Neuronal stem cell (in vitro differentiated cells): Measurements from ENCODE around the gene PLD1.

Source experiments
- DNase-seq: peaks from one replicate; pipeline ENCODE4 v3.0.0-alpha.2; 2013; ENCODE audit warnings: low spot score
- H2AFZ ChIP-seq: one replicate; pipeline ENCODE4 v1.6.1; 2013; ENCODE audit warnings: mild to moderate bottlenecking, low read length, inconsistent platforms
- H2AK5ac ChIP-seq: 2 replicates; pipeline ENCODE4 v1.6.1; 2013; ENCODE audit warnings: low read depth, mild to moderate bottlenecking, inconsistent platforms, low read length, moderate library complexity, mixed read lengths
- H2BK120ac ChIP-seq: 2 replicates; pipeline ENCODE4 v1.6.1; 2013; ENCODE audit warnings: low read depth, mild to moderate bottlenecking, inconsistent platforms, low read length, moderate library complexity, mixed read lengths
- H2BK12ac ChIP-seq: one replicate; pipeline ENCODE4 v1.6.1; 2013; ENCODE audit warnings: low read length, inconsistent platforms
- H2BK15ac ChIP-seq: 2 replicates; pipeline ENCODE4 v1.6.1; 2013; ENCODE audit warnings: mild to moderate bottlenecking, low read length, inconsistent platforms, mixed read lengths
- H2BK5ac ChIP-seq: one replicate; pipeline ENCODE4 v1.6.1; 2013; ENCODE audit warnings: inconsistent platforms, mild to moderate bottlenecking, low read length, moderate library complexity
- H3K14ac ChIP-seq: one replicate; pipeline ENCODE4 v1.6.1; 2013; ENCODE audit warnings: low read length, inconsistent platforms
- H3K18ac ChIP-seq: 2 replicates; pipeline ENCODE4 v1.6.1; 2013; ENCODE audit warnings: low read length, inconsistent platforms
- H3K23ac ChIP-seq: 2 replicates; pipeline ENCODE4 v1.6.1; 2013; ENCODE audit warnings: low read depth, mild to moderate bottlenecking, mixed read lengths, low read length, inconsistent platforms; ENCODE audit not compliant: poor library complexity
- H3K27ac ChIP-seq: replicated peaks from 3 replicates; pipeline ENCODE4 v1.5.1; 2013; ENCODE audit warnings: low read length, inconsistent platforms
- H3K27me3 ChIP-seq, 3 experiments: 2 replicates each; pipeline ENCODE4 v1.6.1; 2013; ENCODE audit warnings: low read length in 3 of 3, mild to moderate bottlenecking in 2 of 3, inconsistent platforms in 1 of 3, low read depth in 1 of 3, mixed read lengths in 1 of 3, moderate library complexity in 1 of 3; ENCODE audit not compliant: control insufficient read depth in 3 of 3, insufficient read depth in 3 of 3
- H3K36me3 ChIP-seq, 2 donors: replicated peaks in 1 of 2; 2 replicates each; pipeline ENCODE4 v1.6.1; 2013; ENCODE audit warnings: low read length in 2 of 2; ENCODE audit not compliant: control insufficient read depth in 2 of 2, insufficient read depth in 2 of 2
- H3K4ac ChIP-seq: 2 replicates; pipeline ENCODE4 v1.6.1; 2013; ENCODE audit warnings: inconsistent platforms, mild to moderate bottlenecking, low read length, moderate library complexity
- H3K4me1 ChIP-seq, 2 donors: 1 replicate in 1 of 2; 2 replicates in 1 of 2; pipeline ENCODE4 v1.6.1; 2013; ENCODE audit warnings: low read length in 2 of 2, low read depth in 1 of 2; ENCODE audit not compliant: control insufficient read depth in 2 of 2, insufficient read depth in 1 of 2
- H3K4me2 ChIP-seq: one replicate; pipeline ENCODE4 v1.6.1; 2013; ENCODE audit warnings: mild to moderate bottlenecking, low read length, inconsistent platforms; ENCODE audit not compliant: insufficient read depth, poor library complexity, severe bottlenecking
- H3K4me3 ChIP-seq, 2 donors: 2 replicates each; pipeline ENCODE4 v1.5.1; 2013; ENCODE audit warnings: low read length in 2 of 2, mild to moderate bottlenecking in 2 of 2, inconsistent platforms in 1 of 2, moderate library complexity in 1 of 2
- H3K79me1 ChIP-seq: one replicate; pipeline ENCODE4 v1.6.1; 2013; ENCODE audit warnings: low read depth, mild to moderate bottlenecking, inconsistent platforms, low read length, moderate library complexity
- H3K9ac ChIP-seq: one replicate; pipeline ENCODE4 v1.6.1; 2013; ENCODE audit warnings: mild to moderate bottlenecking, low read depth, low read length, inconsistent platforms; ENCODE audit not compliant: poor library complexity
- H3K9me3 ChIP-seq, 2 donors: replicated peaks in 1 of 2; 2 replicates each; pipeline versions ENCODE3 to v1.6.1; 2013; ENCODE audit warnings: low read length in 2 of 2, mild to moderate bottlenecking in 2 of 2, inconsistent platforms in 1 of 2, low read depth in 1 of 2, mixed read lengths in 1 of 2, moderate library complexity in 1 of 2; ENCODE audit not compliant: control insufficient read depth in 2 of 2, insufficient read depth in 1 of 2
- H4K8ac ChIP-seq: one replicate; pipeline ENCODE4 v1.6.1; 2013; ENCODE audit warnings: low read depth, mild to moderate bottlenecking, inconsistent platforms, low read length, moderate library complexity
- H4K91ac ChIP-seq: one replicate; pipeline ENCODE4 v1.6.1; 2013; ENCODE audit warnings: low read length, low read depth, mild to moderate bottlenecking, inconsistent platforms; ENCODE audit not compliant: poor library complexity
- WGBS, 2 donors: extraction: QIAGEN DNeasy Blood & Tissue Kit; methylation state at CpG; one replicate each; pipeline ENCODE4 v1.1.7; 2013; ENCODE audit warnings: missing lambda C conversion rate in 2 of 2, mixed read lengths in 1 of 2; ENCODE audit not compliant: insufficient read length in 2 of 2, insufficient replicate concordance in 1 of 2; ENCODE audit errors: extremely low coverage in 2 of 2; 5-methylcytosine and 5-hydroxymethylcytosine counted together

Gene PLD1

DNA sequence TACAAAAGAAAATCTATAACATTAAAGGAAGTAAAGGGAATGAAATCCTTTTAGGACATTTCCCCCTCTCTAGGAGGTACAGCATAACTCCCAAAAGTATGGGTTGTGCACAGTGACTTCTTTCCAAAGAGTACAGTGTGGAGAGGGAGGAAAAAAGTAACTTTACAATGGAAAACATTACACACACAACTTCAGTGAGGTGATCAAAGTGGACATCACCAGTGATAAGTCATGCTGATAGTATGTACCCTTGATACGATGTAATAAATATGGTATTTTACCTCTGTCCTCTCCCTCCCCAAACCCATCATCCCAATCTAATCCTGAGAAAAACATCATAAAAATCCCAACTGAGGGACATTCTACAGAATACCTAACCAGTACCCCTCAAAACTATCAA is 10.8 kb downstream of the PLD1 start:
- Histone ChIP-seq H3K4me3 (no peak overlapping the region), H2BK12ac (no peak overlapping the region), H3K4me2 (no peak overlapping the region), H2BK15ac (no peak overlapping the region), H3K27me3 (no peaks in the 10 kb centered on the region), H3K14ac (no peak overlapping the region), H3K4ac (no peak overlapping the region), H2AK5ac (no peak overlapping the region), H3K18ac (no peak overlapping the region), H2AFZ (no peak overlapping the region), H3K9me3 (no peaks in the 10 kb centered on the region), H3K9ac (no peak overlapping the region), H3K4me1 (peaks cover 0 to 2% of the 10 kb centered on the region in 2 donors), H3K36me3 (no peaks in the 10 kb centered on the region), H3K23ac (no peak overlapping the region), H4K91ac (no peak overlapping the region), H3K27ac (no peak overlapping the region), H2BK5ac (no peak overlapping the region), H3K79me1 (no peaks in the 10 kb centered on the region), H4K8ac (no peak overlapping the region), H2BK120ac (no peak overlapping the region)
- no peak for DNase-seq
- no CpG with 5 or more reads among the region's 1 CpG for whole genome bisulfite sequencing, 2 donors

DNA sequence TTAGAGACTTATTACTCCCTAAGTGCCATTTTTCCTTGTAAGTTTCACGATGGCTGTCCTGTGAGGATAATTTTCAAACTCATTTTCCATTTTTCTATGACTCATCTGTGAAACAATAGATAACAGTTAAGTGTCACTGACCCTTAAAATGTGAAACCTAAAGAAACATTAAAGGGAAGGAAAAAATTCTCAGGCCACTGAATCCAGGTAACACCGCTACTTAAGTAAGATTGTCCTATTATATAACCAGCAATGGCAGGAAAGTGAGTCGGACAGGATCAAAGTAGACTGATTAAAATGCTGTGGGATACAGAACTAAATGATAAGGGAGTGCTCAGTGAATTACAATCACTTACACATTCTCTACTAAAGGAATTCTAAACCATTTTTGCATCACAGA is 12.4 kb downstream of the PLD1 start:
- DNase-seq, result no peak
- Histone ChIP-seq H2AFZ (no peak overlapping the region), H2BK5ac (no peak overlapping the region), H3K4me3 (no peak overlapping the region), H3K27me3 (no peaks in the 10 kb centered on the region), H2BK15ac (no peak overlapping the region), H3K4ac (no peak overlapping the region), H2BK12ac (no peak overlapping the region), H3K23ac (no peak overlapping the region), H2AK5ac (no peak overlapping the region), H3K18ac (no peak overlapping the region), H3K9ac (no peak overlapping the region), H3K27ac (no peak overlapping the region), H3K9me3 (no peaks in the 10 kb centered on the region), H4K8ac (no peak overlapping the region), H3K4me1 (peaks cover 0 to 2% of the 10 kb centered on the region in 2 donors), H3K4me2 (no peak overlapping the region), H3K36me3 (no peaks in the 10 kb centered on the region), H3K79me1 (no peaks in the 10 kb centered on the region), H2BK120ac (no peak overlapping the region), H3K14ac (no peak overlapping the region), H4K91ac (no peak overlapping the region)
- no CpG with 5 or more reads among the region's 3 CpGs for WGBS, 2 donors

DNA sequence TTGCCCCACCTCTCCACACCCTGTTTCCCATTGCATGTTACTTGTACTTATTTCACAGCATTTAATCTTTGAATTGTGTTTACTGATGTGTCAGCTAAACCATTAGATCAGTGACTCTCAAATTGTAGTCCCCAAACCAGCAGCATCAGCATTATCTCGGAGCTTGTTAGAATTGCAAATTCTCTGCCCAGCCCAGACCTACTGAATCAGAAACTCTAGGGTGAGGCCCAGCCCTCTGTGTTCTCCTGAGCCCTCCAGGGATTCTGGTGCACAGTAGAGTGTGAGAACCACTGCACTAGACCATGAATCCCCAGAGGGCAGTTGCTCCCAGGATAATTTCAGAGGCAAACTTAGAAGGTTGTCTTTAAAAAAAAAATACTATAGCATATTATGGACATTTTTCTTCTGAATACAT is 13.0 kb downstream of the PLD1 start:
- H3K27me3 ChIP-seq, result no peaks in the 10 kb centered on the region
- no peak overlapping the region for H3K9ac ChIP-seq
- H3K14ac ChIP-seq, result no peak overlapping the region
- H3K4me1 ChIP-seq, result peaks cover 2% of the 10 kb centered on the region in 2 donors
- H3K4me3 ChIP-seq, result no peak overlapping the region
- no peak overlapping the region for H3K4ac ChIP-seq
- no peaks in the 10 kb centered on the region for H3K9me3 ChIP-seq
- no CpG with 5 or more reads among the region's 1 CpG for WGBS, 2 donors
- no peak overlapping the region for H3K27ac ChIP-seq
- no peak overlapping the region for H2AK5ac ChIP-seq
- H3K23ac ChIP-seq, result no peak overlapping the region
- H2BK120ac ChIP-seq, result no peak overlapping the region
- no peak overlapping the region for H3K18ac ChIP-seq
- no peak overlapping the region for H4K91ac ChIP-seq
- H2AFZ ChIP-seq, result no peak overlapping the region
- no peak for DNase-seq
- no peak overlapping the region for H3K4me2 ChIP-seq
- H3K79me1 ChIP-seq, result peaks cover 2% of the 10 kb centered on the region
- no peak overlapping the region for H2BK12ac ChIP-seq
- H3K36me3 ChIP-seq, result no peaks in the 10 kb centered on the region
- no peak overlapping the region for H4K8ac ChIP-seq
- no peak overlapping the region for H2BK15ac ChIP-seq
- H2BK5ac ChIP-seq, result no peak overlapping the region

DNA sequence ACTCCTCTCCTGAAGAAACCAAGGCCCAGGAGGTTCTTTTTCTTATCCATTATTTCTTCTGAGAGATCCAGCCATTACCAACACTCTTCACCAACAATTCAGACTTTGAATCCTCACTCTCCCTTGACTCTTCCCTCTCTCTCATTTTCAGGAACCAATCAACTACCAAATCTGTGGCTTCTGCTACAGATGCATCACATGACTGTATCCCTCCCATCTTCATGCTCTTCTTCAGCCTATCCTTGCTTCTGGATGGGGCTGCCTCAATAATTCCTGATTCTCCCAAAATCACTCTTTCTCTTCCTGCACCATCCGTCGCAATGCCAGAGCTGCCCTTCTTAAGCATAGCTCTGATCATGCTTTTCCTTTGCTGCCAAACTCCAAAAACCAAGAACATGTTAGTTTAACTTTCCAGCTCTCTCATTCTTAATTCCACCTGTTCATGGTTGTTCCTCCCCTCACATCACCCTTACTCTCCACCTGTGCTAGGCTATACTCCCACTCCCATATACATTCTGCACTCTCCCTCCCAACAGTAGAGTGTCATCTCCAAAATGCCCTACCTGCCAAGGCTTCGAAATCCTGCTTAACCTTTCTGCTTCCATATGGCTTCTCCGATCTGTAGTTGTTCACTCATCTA is 13.5 kb downstream of the PLD1 start:
- Histone ChIP-seq H2BK5ac (no peak overlapping the region), H2BK12ac (no peak overlapping the region), H3K27me3 (no peaks in the 10 kb centered on the region), H4K8ac (no peak overlapping the region), H3K4me2 (no peak overlapping the region), H3K14ac (no peak overlapping the region), H3K36me3 (no peaks in the 10 kb centered on the region), H3K79me1 (peaks cover 2% of the 10 kb centered on the region), H3K23ac (no peak overlapping the region), H3K4me1 (peaks cover 4 to 5% of the 10 kb centered on the region in 2 donors), H2AK5ac (no peak overlapping the region), H2AFZ (no peak overlapping the region), H3K18ac (no peak overlapping the region), H3K27ac (no peak overlapping the region), H2BK15ac (no peak overlapping the region), H3K4me3 (no peak overlapping the region), H3K9ac (no peak overlapping the region), H2BK120ac (no peak overlapping the region), H3K9me3 (no peaks in the 10 kb centered on the region), H3K4ac (no peak overlapping the region), H4K91ac (no peak overlapping the region)
- no CpG with 5 or more reads among the region's 4 CpGs for WGBS, 2 donors
- no peak for DNase-seq
